ENCODE results near the gene XPNPEP2.

XPNPEP2 gene

DNA sequence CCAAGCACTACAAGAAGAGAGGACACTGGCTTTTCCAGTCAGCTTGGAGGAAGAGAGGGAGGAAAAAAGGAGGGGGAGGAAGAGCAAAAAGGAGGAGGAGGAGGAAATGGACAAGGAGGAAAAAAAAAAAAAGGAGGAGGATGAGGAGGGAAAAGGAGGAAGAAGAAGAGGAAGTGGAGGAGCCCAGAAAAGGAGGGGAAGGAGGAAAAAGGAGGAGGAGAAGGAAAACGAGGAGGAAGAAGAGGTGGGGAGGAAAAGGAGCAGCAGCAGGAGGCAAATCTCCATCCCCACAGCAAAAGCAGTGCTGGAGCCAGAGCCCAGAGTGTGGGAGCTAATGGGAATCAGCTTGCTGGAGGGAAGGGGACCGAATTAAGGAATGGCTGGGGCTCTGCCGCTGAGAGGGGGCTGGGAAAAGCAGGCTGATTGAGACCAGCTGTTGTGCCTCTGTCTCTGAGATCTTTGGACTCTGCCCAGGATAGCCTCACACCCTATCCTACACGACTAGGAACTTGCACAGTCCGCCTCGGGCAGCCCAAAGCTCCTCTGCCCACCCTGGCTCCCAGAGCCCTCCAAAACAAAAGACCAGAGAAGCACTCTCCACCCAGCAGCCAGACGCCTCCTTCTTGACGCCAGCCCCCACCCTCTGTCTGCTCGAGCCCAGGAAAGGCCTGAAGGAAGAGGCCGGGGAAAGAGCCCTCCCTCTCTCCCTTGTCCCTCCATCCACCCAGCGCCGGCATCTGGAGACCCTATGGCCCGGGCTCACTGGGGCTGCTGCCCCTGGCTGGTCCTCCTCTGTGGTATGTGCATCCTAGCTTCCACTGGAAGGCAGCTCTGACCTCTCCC lies at the start of gene XPNPEP2:
XPNPEP2 (plus strand) TSS at position 514 of the 843 bp plus-strand sequence; CDS start at position 749, 235 bp downstream.
- no peak for DNase-seq

- DNase-seq = no peak
These were observed 49.0 kb upstream of the XPNPEP2 start for GRCh38 chrX:129689796-129690195.

DNA sequence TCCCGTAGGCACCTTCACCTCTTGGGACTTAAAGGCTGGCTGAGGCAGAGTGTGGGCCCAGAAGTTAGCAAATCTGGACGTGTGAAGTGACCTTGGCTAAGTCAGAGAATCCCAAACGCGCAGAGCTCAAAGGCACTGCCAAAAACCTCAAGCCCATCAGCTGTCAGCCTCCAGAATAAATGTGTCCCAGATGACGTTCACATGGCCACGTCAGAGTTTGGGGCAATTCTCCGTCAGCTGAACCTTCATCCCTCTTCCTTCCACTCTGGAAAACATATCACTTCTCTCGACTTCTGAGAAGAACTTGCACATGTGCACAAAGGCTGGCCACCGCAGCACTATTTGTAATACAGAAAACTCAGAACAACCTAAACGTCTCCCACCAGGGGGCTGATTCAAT lies 48.3 kb upstream of the XPNPEP2 start:
- DNase-seq = no peak

GRCh38 chrX:129693354-129693753 lies 45.4 kb upstream of the XPNPEP2 start:
- no peak for DNase-seq

GRCh38 chrX:129694805-129695204 lies 44.0 kb upstream of the XPNPEP2 start:
- DNase-seq = no peak

- DNase-seq = no peak
These were observed 43.2 kb upstream of the XPNPEP2 start for GRCh38 chrX:129695535-129695934.

GRCh38 chrX:129695937-129696336 lies 42.8 kb upstream of the XPNPEP2 start:
- DNase-seq = no peak

- DNase-seq = no peak
These were observed 42.2 kb upstream of the XPNPEP2 start for GRCh38 chrX:129696463-129697155.

- DNase-seq = no peak
These were observed 41.5 kb upstream of the XPNPEP2 start for GRCh38 chrX:129697204-129697829.

DNA sequence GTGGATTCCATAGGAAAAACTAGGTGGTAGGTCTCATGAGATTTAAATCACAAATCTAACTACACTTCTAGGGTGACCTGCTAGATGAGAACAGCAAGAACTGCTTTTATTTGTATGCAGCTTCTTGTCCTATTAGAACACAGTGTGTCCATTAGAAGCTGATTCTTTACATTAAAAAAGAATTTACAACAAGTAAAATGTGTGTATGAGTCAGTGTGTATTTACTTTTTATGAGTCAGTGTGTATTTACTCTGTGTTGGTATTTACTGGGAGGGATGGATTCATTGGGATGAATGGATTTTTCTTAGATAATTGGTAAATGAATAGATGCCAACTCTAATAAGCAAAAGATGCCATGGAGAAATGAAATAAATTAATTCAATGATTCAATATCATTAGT lies 40.6 kb upstream of the XPNPEP2 start:
- DNase-seq = no peak

DNA sequence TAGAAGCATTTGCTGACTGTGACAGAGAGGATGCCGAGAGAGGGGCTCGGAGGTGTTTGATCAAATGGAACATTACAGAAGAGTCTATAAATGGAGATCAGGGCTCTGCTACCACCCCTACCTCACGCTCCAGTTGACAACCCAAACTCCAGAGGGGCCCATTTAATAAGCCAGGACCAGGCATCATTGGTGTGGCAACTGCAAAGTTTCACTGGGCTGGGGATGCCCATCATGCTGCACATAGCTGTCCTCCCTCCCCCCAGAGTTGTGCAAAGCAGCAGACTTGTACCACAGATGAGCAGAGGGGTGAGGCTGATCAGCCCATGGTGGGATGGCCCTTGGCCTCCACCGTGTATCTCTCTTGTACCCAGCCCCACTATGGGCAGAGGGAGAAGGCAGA lies 38.2 kb upstream of the XPNPEP2 start:
- no peak for DNase-seq

DNA sequence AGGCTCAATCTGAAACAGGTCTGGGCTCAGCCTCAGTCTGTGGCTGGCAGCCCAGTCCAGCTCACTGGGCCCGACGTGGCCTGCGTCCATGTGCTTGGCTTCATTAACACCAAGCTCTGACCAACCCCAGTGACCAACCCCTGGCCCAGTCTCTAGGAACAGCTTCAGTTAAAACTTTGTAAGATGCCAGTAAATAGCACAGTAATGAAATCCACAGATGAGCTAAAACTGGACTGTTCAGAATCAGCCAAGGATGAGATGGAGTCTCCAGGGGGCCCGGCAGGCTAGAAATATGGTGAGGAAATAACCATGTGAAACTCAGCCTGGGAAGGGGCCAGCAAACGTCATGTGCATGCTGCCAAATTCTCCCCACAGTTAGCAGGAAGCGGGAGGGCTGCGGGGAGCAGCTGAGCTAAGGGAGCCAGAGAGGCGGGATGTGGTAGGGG lies 37.1 kb upstream of the XPNPEP2 start:
- DNase-seq = no peak

- DNase-seq = no peak
These were observed 34.3 kb upstream of the XPNPEP2 start for GRCh38 chrX:129704491-129704890.

- no peak for DNase-seq
These were observed 33.3 kb upstream of the XPNPEP2 start for GRCh38 chrX:129705377-129705925.

GRCh38 chrX:129705988-129706387 lies 32.8 kb upstream of the XPNPEP2 start:
- no peak for DNase-seq

DNA sequence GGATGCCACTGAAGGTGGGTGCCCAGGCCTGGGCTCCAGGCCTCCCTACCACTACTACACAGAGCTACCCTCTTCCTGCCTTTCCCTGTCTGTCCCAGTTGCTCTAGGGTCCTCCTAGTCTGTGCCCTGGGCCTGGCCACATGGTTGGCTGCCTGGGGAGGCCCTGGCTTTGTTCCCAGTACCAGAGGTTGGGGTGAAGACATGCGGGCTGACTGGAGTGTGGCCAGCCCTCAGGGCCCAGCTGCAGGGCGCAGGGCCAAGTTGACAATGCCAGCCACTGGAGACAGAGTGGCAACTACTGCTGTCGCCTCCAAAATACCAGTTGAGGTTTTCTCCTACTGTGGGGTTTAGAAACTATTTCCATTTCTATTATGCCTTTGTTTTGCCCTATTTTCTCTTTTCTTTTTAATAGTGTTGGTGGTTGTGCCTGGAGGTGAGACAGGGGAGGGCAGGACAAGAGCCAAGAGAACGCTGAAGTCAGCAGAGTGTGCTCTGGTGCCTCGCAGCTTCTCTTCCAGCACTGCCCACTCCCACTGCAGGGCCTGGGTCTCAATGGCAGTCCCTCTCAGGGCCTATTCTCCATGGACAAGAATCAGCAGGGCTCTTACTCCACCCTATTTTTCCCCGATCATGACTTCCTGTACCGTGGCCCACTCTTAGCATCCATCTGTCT lies 32.2 kb upstream of the XPNPEP2 start:
- DNase-seq = no peak

DNA sequence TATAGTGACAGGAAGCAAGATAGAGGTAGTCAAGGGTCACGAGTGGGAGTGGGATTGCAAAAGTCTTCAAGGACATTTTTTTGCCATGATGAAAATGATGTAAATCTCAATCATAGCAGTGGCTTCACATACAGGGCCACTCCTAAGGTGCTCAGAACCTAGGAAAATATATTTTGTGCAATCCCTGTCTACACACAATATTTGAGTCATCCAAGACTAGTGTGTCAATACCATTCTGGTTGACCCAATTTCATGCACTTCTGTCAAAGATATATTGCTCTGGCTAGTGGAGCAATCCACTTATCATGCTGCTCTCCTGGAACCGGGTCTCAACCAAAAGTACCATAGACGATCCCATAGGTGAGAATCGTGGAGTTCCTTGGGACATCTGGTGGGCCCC lies 24.2 kb upstream of the XPNPEP2 start:
- DNase-seq = no peak

DNA sequence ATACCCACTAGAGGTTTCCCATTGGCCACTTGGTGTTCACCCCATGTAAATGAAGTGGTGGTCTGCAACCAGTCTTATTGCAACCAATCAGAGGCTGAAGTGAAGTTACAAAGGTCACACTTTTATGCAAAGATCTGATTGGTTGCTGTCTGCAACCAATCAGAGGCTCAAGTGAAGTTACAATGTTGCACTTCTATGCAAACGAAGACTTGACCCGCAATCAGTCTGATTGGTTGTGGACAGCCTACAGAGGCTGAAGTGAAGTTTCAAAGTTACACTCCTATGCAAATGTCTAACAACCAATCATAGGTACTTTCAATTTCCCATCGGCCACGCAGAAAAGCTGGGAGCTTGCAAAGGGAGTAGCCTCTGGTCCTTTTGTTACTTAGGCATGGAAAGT lies 22.3 kb upstream of the XPNPEP2 start:
- no peak for DNase-seq

- DNase-seq = no peak
These were observed 20.9 kb upstream of the XPNPEP2 start for GRCh38 chrX:129717892-129718291.

DNA sequence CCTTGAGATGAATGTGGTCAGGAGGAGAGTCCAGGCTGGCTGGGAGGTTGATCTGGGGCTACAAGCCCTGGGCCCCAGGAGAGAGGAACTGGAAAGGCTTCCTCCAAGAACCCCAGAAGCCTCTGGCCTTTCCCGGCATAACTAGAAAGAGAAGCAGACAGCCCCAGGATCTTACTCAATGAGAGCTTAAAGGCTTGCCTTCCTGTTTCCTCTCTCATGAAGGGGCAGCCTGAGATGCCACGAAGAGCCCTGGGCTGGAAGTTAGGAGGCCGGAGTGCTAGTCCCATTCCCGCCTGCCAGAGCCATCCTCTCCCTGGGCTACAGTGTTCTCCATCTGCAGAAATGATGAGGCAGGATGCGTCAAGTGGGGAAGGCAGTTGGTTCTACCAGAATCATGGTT lies 20.1 kb upstream of the XPNPEP2 start:
- DNase-seq = no peak

DNA sequence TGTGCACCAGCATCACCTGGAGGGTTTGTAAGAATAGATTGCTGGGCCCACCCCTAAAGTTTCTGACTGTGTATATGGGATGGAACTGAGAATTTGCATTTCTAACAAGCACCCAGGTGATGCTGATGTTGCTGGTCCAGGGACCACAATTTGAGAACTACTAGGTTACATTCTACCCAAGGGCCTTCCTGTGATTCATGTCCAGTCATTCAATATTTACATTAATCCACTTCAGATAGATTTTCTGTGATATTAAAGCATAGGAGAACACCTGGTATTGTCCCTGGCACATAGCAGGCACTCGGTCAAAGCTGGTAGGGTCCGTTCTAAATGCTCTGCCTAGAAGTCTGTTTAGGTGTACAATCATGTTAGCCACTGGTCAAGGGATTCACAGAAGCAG lies 19.5 kb upstream of the XPNPEP2 start:
- no peak for DNase-seq

DNA sequence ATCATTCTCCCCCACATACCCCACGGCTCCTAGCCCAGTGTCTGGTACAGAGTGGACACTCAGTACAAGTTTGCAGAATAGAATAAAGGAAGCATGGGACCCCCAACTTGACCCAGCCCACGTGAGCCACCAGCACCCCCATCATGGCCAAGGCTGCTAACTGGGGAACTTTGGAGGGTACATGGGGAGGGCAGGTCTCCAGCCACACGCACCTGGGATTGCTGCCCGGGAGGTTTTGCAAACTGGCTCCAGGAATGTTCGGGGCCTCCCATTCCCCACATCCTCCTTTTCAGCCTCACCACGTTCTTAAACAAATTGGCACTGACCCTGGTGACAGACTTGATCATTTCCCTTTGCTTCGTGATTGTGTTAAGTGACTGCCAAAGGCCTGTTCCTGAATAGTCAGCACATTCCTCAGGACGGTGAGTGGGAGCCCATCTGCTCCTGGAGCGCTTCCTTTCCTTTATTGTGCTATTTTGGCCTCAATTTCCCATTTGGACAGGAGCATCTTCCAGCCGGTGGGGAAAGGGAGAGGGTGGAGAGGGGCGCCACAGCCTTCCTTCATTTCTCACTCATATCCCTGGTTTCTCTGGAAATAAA lies 18.7 kb upstream of the XPNPEP2 start:
- DNase-seq = no peak

- DNase-seq = no peak
These were observed 18.0 kb upstream of the XPNPEP2 start for GRCh38 chrX:129720741-129721140.
